ENCODE measurements around the gene MATCAP1. TPM values are rescaled to one million over a fixed set of nuclear protein-coding genes. Genes with fewer than 3 reads are reported as not detected.

The MATCAP1 gene
- total RNA-seq, 1 donor from 2014 or later = 145 TPM

DNA sequence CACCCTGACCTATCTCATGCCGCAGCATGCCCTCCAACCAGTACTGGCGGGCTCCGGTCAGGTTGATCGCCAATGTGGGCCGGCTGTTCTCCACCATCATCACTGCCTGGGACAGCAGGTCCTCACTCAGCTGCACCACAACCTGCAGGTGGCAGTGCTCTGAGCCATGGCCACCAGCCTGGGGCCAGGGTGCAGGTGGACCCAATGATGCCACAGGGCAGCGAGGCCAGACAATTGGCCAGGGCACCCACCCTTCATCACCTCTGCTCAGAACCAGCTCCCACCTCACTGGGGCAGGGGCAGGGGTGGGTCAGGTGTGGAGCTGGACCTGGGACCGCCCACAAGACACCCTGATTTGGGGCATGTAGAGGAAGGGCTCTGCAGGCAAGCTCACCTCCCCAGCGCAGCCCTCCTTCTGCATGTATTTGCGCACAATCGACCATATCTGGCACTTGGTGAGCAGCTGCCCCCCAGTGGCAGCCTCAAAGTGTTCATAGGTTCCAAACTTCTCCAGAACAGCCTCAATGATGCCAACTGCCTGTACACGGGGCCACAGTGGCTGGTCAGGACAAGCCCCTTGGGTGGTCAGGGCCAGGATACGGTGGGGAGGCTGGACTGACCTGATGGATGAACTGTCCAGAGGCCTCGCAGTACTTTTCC is 4.2 kb downstream of the MATCAP1 start:
- TF ChIP-seq, protein P1, sequence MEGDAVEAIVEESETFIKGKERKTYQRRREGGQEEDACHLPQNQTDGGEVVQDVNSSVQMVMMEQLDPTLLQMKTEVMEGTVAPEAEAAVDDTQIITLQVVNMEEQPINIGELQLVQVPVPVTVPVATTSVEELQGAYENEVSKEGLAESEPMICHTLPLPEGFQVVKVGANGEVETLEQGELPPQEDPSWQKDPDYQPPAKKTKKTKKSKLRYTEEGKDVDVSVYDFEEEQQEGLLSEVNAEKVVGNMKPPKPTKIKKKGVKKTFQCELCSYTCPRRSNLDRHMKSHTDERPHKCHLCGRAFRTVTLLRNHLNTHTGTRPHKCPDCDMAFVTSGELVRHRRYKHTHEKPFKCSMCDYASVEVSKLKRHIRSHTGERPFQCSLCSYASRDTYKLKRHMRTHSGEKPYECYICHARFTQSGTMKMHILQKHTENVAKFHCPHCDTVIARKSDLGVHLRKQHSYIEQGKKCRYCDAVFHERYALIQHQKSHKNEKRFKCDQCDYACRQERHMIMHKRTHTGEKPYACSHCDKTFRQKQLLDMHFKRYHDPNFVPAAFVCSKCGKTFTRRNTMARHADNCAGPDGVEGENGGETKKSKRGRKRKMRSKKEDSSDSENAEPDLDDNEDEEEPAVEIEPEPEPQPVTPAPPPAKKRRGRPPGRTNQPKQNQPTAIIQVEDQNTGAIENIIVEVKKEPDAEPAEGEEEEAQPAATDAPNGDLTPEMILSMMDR (IDR thresholded peaks at IDR 0.05; ENCODE audit: unreplicated experiment) = no peak
- Mint-ChIP-seq H3K4me3 (ENCODE audit: low read depth) (no peak overlapping the region), H3K9me3 (ENCODE audit: low read depth) (no peaks in the 10 kb centered on the region), H3K4me1 (ENCODE audit: low read depth) (peaks cover 4% of the 10 kb centered on the region), H3K27me3 (peaks cover 27% of the 10 kb centered on the region), H3K36me3 (ENCODE audit: insufficient read depth) (peaks cover 4% of the 10 kb centered on the region), H3K27ac (no peak overlapping the region)
- no peak for DNase-seq (ENCODE audit: low spot score, unreplicated experiment)

DNA sequence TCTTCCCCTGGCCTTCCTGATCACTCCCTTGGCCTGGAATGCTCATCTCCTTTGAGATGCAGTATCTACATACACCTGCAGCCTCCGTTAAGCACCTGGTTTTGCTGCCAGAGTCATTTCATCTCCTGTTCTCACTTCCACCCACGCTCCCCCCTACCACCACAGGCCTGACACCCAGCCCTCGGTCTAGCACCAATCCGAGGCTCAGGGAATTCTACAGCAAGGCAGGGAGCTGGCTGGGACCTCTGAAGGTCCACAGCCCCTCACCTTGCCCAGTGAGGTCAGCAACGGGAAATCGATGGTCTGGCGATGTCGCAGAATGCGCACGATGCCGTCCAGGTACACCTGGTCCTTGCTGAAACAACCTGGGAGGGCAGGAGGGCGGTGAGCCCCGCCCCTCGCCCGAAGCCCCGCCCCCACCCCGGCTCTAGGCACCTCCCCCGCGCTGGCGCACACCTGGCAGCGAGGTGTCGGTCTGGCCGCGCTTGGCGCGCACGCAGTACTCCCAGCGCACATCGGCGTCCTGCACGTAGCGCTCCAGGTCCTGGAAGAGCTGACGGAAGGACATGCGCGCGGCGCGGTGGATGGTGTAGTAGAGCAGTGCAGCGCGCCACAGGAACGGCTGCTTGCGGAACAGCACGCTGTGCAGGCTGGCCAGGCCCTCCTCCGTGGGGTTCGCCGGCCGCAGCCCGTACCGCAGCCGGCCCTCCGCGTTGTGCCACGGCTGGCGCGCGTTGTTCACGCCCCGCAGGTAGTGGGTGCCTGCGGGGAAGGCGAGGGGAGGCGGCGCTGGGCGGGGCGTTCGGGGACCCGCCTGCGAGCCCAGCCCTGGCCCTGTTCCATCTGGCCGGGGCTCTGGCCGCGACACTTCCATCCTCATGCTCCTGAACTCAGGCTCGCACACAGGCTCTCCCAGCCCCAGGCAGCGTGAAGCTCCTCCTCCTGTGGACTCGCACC is 5.7 kb downstream of the MATCAP1 start:
- TF ChIP-seq, protein P1 (IDR thresholded peaks at IDR 0.05; ENCODE audit: unreplicated experiment) = no peak
- DNase-seq (ENCODE audit: low spot score, unreplicated experiment) = peak; percentile 65
- peaks cover 13% of the 10 kb centered on the region for H3K4me1 Mint-ChIP-seq (ENCODE audit: low read depth)
- H3K27me3 Mint-ChIP-seq = peaks cover 37% of the 10 kb centered on the region
- H3K27ac Mint-ChIP-seq = peak overlapping the region; percentile 51
- peak overlapping the region; percentile 42 for H3K4me3 Mint-ChIP-seq (ENCODE audit: low read depth)
- H3K9me3 Mint-ChIP-seq (ENCODE audit: low read depth) = no peaks in the 10 kb centered on the region
- peaks cover 4% of the 10 kb centered on the region for H3K36me3 Mint-ChIP-seq (ENCODE audit: insufficient read depth)

- peaks cover 14% of the 10 kb centered on the region for H3K4me1 Mint-ChIP-seq (ENCODE audit: low read depth)
- H3K27ac Mint-ChIP-seq = peak overlapping the region; percentile 63
- TF ChIP-seq, protein P1 (IDR thresholded peaks at IDR 0.05; ENCODE audit: unreplicated experiment) = no peak
- H3K4me3 Mint-ChIP-seq (ENCODE audit: low read depth) = no peak overlapping the region
- H3K9me3 Mint-ChIP-seq (ENCODE audit: low read depth) = no peaks in the 10 kb centered on the region
- H3K36me3 Mint-ChIP-seq (ENCODE audit: insufficient read depth) = peaks cover 4% of the 10 kb centered on the region
- no peak for DNase-seq (ENCODE audit: low spot score, unreplicated experiment)
- peaks cover 47% of the 10 kb centered on the region for H3K27me3 Mint-ChIP-seq
Observed at GRCh38 chr16:67176662-67177061, 7.1 kb downstream of the MATCAP1 start.

- DNase-seq (ENCODE audit: low spot score, unreplicated experiment) = no peak
- peaks cover 61% of the 10 kb centered on the region for H3K27me3 Mint-ChIP-seq
- H3K4me3 Mint-ChIP-seq (ENCODE audit: low read depth) = no peak overlapping the region
- TF ChIP-seq, protein P1 (IDR thresholded peaks at IDR 0.05; ENCODE audit: unreplicated experiment) = no peak
- peaks cover 22% of the 10 kb centered on the region for H3K4me1 Mint-ChIP-seq (ENCODE audit: low read depth)
- H3K9me3 Mint-ChIP-seq (ENCODE audit: low read depth) = no peaks in the 10 kb centered on the region
- no peak overlapping the region for H3K27ac Mint-ChIP-seq
- H3K36me3 Mint-ChIP-seq (ENCODE audit: insufficient read depth) = peaks cover 4% of the 10 kb centered on the region
Observed at GRCh38 chr16:67174706-67175231, 9.0 kb downstream of the MATCAP1 start.
